Measurements from ENCODE around the gene HARBI1.

DNA sequence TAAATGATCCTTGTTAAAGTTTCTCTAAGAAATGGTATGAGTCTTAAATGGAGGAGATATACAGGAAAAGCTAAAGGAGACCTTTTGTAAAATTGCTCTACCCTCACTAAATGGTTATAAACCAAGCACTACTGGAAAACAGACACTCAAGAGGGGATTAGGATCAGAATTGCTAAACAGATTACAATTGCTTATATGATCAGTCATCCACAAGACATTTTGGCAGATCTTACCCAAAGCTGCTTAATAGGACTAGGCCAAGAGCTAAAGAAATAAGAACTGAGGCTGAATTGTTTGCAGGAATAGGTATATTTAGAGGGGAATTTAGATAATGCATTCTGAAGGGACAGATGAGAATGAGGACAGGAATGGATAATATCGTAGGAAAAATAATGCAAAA, 9.5 kb downstream of the HARBI1 start:
- TF ChIP-seq, protein P1, sequence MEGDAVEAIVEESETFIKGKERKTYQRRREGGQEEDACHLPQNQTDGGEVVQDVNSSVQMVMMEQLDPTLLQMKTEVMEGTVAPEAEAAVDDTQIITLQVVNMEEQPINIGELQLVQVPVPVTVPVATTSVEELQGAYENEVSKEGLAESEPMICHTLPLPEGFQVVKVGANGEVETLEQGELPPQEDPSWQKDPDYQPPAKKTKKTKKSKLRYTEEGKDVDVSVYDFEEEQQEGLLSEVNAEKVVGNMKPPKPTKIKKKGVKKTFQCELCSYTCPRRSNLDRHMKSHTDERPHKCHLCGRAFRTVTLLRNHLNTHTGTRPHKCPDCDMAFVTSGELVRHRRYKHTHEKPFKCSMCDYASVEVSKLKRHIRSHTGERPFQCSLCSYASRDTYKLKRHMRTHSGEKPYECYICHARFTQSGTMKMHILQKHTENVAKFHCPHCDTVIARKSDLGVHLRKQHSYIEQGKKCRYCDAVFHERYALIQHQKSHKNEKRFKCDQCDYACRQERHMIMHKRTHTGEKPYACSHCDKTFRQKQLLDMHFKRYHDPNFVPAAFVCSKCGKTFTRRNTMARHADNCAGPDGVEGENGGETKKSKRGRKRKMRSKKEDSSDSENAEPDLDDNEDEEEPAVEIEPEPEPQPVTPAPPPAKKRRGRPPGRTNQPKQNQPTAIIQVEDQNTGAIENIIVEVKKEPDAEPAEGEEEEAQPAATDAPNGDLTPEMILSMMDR (IDR thresholded peaks at IDR 0.05 in 4 of 5, conservative IDR thresholded peaks at IDR 0.05 in 1 of 5), result no peak
- TF ChIP-seq POLR2A (IDR thresholded peaks at IDR 0.05), result no peak
